Measurements from ENCODE around the gene NCF4. TPM values are rescaled to one million over a fixed set of nuclear protein-coding genes. Genes with fewer than 3 reads are reported as not detected.

The NCF4 gene
- total RNA-seq, 1 experiment from 2014 or later: not detected

DNA sequence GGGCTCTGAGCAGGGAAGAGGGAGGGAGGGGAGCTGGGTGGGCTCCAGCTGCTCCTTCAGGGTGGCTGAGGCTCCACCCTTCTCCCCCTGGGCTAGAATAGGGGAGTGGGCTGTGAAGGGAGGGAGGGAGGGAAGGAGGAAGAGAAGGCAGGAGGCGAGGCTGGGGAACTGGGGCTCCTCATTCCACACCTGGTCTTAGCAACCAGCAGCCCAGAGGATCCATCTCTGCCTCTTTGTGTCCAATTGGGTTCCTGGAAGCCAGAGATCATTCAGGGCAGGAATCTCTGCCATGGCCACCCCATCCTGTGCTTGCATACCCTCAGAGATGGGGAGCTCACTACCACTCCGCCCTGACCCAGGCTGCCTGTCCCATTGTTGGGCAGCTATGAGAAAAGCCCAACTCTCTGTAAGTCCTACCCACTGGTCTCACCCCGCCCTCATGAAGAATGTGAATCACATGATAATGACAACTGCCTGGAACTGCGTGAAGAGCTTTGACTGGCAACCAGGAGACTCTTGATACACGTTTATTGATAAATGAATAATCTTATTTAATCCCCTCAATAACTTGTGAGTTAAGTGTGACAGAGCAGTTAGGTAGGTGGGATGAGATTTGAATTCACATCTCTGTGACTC, 7.9 kb downstream of the NCF4 start:
- no TSS peak for BruUV-seq (replicated peaks)
- H3K4me3 ChIP-seq (ENCODE audit: low read depth, low read length, poor library complexity, severe bottlenecking): no peak overlapping the region
- no peak overlapping the region for H3K27ac ChIP-seq (ENCODE audit: low read depth, low read length, poor library complexity, severe bottlenecking)
- no peaks in the 10 kb centered on the region for H3K4me1 ChIP-seq (ENCODE audit: insufficient read depth, low read length, poor library complexity, severe bottlenecking)
- POLR2A ChIA-PET (ENCODE audit: low non-redundant PET): no interaction called here
- CTCF ChIA-PET: no interaction called here
- H3K27me3 ChIP-seq (replicated peaks; ENCODE audit: insufficient read depth, low read depth, low read length, poor library complexity): peaks cover 13% of the 10 kb centered on the region
- intact Hi-C loops (cut with micrococcal nuclease; ENCODE audit: unreplicated experiment): no loop called here
- H3K9me3 ChIP-seq (ENCODE audit: low read depth, low read length, poor library complexity, severe bottlenecking): no peaks in the 10 kb centered on the region
- no peak for DNase-seq (ENCODE audit: low spot score)
- TF ChIP-seq, protein P1, sequence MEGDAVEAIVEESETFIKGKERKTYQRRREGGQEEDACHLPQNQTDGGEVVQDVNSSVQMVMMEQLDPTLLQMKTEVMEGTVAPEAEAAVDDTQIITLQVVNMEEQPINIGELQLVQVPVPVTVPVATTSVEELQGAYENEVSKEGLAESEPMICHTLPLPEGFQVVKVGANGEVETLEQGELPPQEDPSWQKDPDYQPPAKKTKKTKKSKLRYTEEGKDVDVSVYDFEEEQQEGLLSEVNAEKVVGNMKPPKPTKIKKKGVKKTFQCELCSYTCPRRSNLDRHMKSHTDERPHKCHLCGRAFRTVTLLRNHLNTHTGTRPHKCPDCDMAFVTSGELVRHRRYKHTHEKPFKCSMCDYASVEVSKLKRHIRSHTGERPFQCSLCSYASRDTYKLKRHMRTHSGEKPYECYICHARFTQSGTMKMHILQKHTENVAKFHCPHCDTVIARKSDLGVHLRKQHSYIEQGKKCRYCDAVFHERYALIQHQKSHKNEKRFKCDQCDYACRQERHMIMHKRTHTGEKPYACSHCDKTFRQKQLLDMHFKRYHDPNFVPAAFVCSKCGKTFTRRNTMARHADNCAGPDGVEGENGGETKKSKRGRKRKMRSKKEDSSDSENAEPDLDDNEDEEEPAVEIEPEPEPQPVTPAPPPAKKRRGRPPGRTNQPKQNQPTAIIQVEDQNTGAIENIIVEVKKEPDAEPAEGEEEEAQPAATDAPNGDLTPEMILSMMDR (conservative IDR thresholded peaks at IDR 0.05; ENCODE audit: low read depth, low read length): no peak
- TF ChIP-seq EZH2 (IDR thresholded peaks at IDR 0.05; ENCODE audit: borderline replicate concordance, low read depth, low read length, poor library complexity, severe bottlenecking): no peak
- H3K36me3 ChIP-seq (ENCODE audit: insufficient read depth, low read length, poor library complexity, severe bottlenecking): no peaks in the 10 kb centered on the region

DNA sequence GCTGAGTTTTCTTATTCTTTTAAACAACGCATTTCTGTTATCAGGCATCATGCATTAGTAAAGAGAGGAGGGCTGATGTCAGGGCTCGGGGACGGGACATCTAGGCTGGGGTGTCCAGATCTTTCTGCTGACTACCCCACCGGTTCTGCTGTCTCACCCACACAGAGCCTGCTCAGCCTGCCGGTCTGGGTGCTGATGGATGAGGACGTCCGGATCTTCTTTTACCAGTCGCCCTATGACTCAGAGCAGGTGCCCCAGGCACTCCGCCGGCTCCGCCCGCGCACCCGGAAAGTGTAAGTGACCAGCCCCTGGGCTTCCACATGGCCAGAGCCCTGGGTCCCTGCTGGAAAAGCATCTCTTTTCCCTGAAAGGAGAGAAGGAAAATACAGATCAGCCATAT, 9.4 kb downstream of the NCF4 start:
- CTCF ChIA-PET: no interaction called here
- no peak for DNase-seq (ENCODE audit: low spot score)
- no peaks in the 10 kb centered on the region for H3K9me3 ChIP-seq (ENCODE audit: low read depth, low read length, poor library complexity, severe bottlenecking)
- BruUV-seq (replicated peaks): no TSS peak
- POLR2A ChIA-PET (ENCODE audit: low non-redundant PET): no interaction called here
- no peak overlapping the region for H3K27ac ChIP-seq (ENCODE audit: low read depth, low read length, poor library complexity, severe bottlenecking)
- TF ChIP-seq, protein P1 (conservative IDR thresholded peaks at IDR 0.05; ENCODE audit: low read depth, low read length): no peak
- TF ChIP-seq EZH2 (IDR thresholded peaks at IDR 0.05; ENCODE audit: borderline replicate concordance, low read depth, low read length, poor library complexity, severe bottlenecking): no peak
- H3K36me3 ChIP-seq (ENCODE audit: insufficient read depth, low read length, poor library complexity, severe bottlenecking): no peaks in the 10 kb centered on the region
- H3K4me3 ChIP-seq (ENCODE audit: low read depth, low read length, poor library complexity, severe bottlenecking): no peak overlapping the region
- no peaks in the 10 kb centered on the region for H3K4me1 ChIP-seq (ENCODE audit: insufficient read depth, low read length, poor library complexity, severe bottlenecking)
- intact Hi-C loops (cut with micrococcal nuclease; ENCODE audit: unreplicated experiment): loop anchor here (5.0 kb wide), 1 partner anchor 107 kb away; no protein-coding TSS in a partner anchor
- peaks cover 13% of the 10 kb centered on the region for H3K27me3 ChIP-seq (replicated peaks; ENCODE audit: insufficient read depth, low read depth, low read length, poor library complexity)

DNA sequence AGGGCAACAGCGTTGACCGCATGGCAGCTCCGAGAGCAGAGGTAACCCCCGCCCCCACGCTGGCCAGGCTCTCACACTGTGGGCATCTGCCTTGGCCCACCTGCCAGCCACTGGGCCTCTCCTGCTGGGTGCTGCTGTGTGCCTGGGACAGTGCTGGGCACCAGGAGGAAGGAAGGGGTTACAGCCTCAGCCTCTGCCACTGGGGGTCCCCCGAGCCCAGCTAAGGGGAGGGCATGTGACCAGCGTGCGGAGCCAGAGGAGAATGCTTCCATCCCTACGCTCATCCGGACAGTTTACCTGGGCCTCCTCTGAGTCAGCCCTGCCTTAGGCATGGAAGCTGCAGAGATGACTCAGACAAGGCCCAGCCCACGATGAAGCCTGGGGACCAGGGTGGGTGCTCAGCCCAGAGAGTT, 10.9 kb downstream of the NCF4 start:
- ChIA-PET CTCF (interaction anchor here (0.8 kb wide), 1 partner anchor 15 kb away, joined by 5 read pairs; no protein-coding TSS in a partner anchor), POLR2A (ENCODE audit: low non-redundant PET) (no interaction called here)
- BruUV-seq (replicated peaks): no TSS peak
- no peaks in the 10 kb centered on the region for H3K36me3 ChIP-seq (ENCODE audit: insufficient read depth, low read length, poor library complexity, severe bottlenecking)
- no peaks in the 10 kb centered on the region for H3K9me3 ChIP-seq (ENCODE audit: low read depth, low read length, poor library complexity, severe bottlenecking)
- no peak for TF ChIP-seq EZH2 (IDR thresholded peaks at IDR 0.05; ENCODE audit: borderline replicate concordance, low read depth, low read length, poor library complexity, severe bottlenecking)
- intact Hi-C loops (cut with micrococcal nuclease; ENCODE audit: unreplicated experiment): loop anchor here (5.0 kb wide), 1 partner anchor 106 kb away; no protein-coding TSS in a partner anchor
- no peak overlapping the region for H3K4me3 ChIP-seq (ENCODE audit: low read depth, low read length, poor library complexity, severe bottlenecking)
- no peaks in the 10 kb centered on the region for H3K4me1 ChIP-seq (ENCODE audit: insufficient read depth, low read length, poor library complexity, severe bottlenecking)
- DNase-seq (ENCODE audit: low spot score): no peak
- peaks cover 3% of the 10 kb centered on the region for H3K27me3 ChIP-seq (replicated peaks; ENCODE audit: insufficient read depth, low read depth, low read length, poor library complexity)
- H3K27ac ChIP-seq (ENCODE audit: low read depth, low read length, poor library complexity, severe bottlenecking): no peak overlapping the region

DNA sequence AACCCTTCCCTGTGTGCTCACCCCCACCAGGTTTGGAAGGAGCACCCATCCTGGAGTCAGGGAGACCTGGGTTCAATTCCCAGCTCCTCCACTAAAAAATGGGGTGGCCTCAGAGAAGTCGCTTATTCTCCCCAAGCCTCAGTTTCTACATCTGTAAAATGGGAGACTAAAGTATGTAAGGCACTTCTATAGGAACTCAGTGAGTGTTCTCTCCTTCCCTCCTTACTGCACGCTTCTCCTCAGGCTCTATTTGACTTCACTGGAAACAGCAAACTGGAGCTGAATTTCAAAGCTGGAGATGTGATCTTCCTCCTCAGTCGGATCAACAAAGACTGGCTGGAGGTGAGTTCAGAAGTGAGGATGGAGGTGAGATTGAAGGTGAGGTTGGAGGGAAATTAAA, 11.3 kb downstream of the NCF4 start:
- no peak for DNase-seq (ENCODE audit: low spot score)
- ChIA-PET CTCF (interaction anchor here (0.8 kb wide), 1 partner anchor 16 kb away, joined by 5 read pairs; no protein-coding TSS in a partner anchor), POLR2A (ENCODE audit: low non-redundant PET) (no interaction called here)
- Histone ChIP-seq H3K4me3 (ENCODE audit: low read depth, low read length, poor library complexity, severe bottlenecking) (no peak overlapping the region), H3K4me1 (ENCODE audit: insufficient read depth, low read length, poor library complexity, severe bottlenecking) (no peaks in the 10 kb centered on the region), H3K9me3 (ENCODE audit: low read depth, low read length, poor library complexity, severe bottlenecking) (no peaks in the 10 kb centered on the region), H3K27ac (ENCODE audit: low read depth, low read length, poor library complexity, severe bottlenecking) (no peak overlapping the region), H3K36me3 (ENCODE audit: insufficient read depth, low read length, poor library complexity, severe bottlenecking) (no peaks in the 10 kb centered on the region), H3K27me3 (replicated peaks; ENCODE audit: insufficient read depth, low read depth, low read length, poor library complexity) (no peaks in the 10 kb centered on the region)
- no TSS peak for BruUV-seq (replicated peaks)
- TF ChIP-seq, protein P1 (conservative IDR thresholded peaks at IDR 0.05; ENCODE audit: low read depth, low read length): no peak
- no peak for TF ChIP-seq EZH2 (IDR thresholded peaks at IDR 0.05; ENCODE audit: borderline replicate concordance, low read depth, low read length, poor library complexity, severe bottlenecking)
- intact Hi-C loops (cut with micrococcal nuclease; ENCODE audit: unreplicated experiment): loop anchor here (5.0 kb wide), 1 partner anchor 105 kb away; no protein-coding TSS in a partner anchor
